Activated CD4-positive, alpha-beta T cell treated with anti-CD3 and anti-CD28 coated beads, Interleukin-2, amount 10 ng/mL, durations not matched to agents 7 days and 5 days (primary cell): ENCODE results near the gene NCS1. TPM values are rescaled to one million over a fixed set of nuclear protein-coding genes. Genes with fewer than 3 reads are reported as not detected.
A peak's percentile ranks its signal among the peaks of the same experiment; 100 is the strongest.

Source experiments
- CTCF ChIA-PET: fragments of 350-600 bp; sonication (Branson Sonifier 250); formaldehyde crosslinking; loops from one replicate; lab custom pipeline; 2021; ENCODE audit warnings: antibody characterized with exemption; lab: Charles Lee
- POLR2A ChIA-PET: fragments of 350-600 bp; sonication (Branson Sonifier 250); formaldehyde crosslinking; loops from one replicate; lab custom pipeline; 2021; ENCODE audit warnings: antibody characterized with exemption; lab: Charles Lee
- DNase-seq: peaks from one replicate; pipeline ENCODE4 v3.0.0-alpha.2; 2020
- H3K27ac Mint-ChIP-seq: one replicate; pipeline ENCODE4 v1.8.0; 2021; ENCODE audit warnings: mild to moderate bottlenecking, moderate library complexity, mixed read lengths
- H3K27me3 Mint-ChIP-seq: one replicate; pipeline ENCODE4 v1.8.0; 2021; ENCODE audit warnings: mixed read lengths
- H3K36me3 Mint-ChIP-seq: one replicate; pipeline ENCODE4 v1.8.0; 2021; ENCODE audit warnings: low read depth, mixed read lengths
- H3K4me1 Mint-ChIP-seq: one replicate; pipeline ENCODE4 v1.8.0; 2021; ENCODE audit warnings: mixed read lengths
- H3K4me3 Mint-ChIP-seq: one replicate; pipeline ENCODE4 v1.8.0; 2021; ENCODE audit warnings: mild to moderate bottlenecking, moderate library complexity, mixed read lengths
- H3K9me3 Mint-ChIP-seq: one replicate; pipeline ENCODE4 v1.8.0; 2021; ENCODE audit warnings: mixed read lengths
- total RNA-seq, 2 experiments: library from RNA; stranded (reverse); gene quantifications; one replicate each; pipeline ENCODE4 v1.2.3, GENCODE V29; 2021

Gene NCS1
- 1 to 10 TPM; 1.0 to 1.2 TPM for total RNA-seq

DNA sequence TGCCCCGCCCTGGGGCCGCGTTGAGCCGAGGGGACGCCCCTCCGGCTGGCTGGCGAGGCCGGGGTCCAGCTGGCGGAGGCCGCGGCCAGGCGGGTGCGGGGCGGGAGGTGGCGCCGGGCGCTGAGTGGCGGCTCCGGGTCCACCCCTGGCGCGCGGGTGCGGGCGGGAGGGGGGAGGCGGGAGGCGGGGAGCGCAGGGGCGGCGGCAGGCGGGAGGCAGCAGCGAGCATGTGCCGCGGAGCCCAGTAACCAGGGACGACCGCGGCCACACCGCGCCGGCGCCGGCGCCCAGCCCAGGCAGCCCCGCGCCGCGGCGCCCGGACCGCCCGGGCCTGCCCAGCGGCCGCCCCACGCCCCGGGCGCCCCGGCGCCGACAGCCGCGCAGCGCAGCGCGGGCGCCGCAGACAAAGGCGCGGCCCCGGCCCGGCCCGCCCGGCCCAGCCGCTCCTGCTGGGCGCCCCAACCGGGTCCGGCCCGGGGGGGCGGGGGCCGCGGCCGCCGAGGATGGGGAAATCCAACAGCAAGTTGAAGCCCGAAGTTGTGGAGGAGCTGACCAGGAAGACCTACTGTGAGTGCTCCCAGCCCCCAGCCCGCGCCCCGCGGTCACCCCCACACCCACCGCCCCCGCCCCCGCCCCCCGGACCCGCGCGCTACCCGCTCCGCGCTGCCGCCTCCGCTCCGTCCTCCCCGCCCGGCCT is at the start of gene NCS1:
Gene NCS1, plus strand, starts transcription at position 244 of the 697 bp plus-strand sequence. Its CDS starts 260 bp downstream, at position 504.
- Mint-ChIP-seq H3K27ac (peak within 1 kb of the TSS; percentile 66), H3K4me1 (peaks cover 8% of the 10 kb centered on the region), H3K27me3 (peaks cover 31% of the 10 kb centered on the region), H3K9me3 (no peaks in the 10 kb centered on the region), H3K36me3 (no peaks in the 10 kb centered on the region), H3K4me3 (peak within 1 kb of the TSS; percentile 61)
- ChIA-PET CTCF (interaction anchor here (0.7 kb wide), 1 partner anchor 70 kb away, joined by 4 read pairs; no protein-coding TSS in a partner anchor), POLR2A (no interaction called here)
- peak; percentile 17 for DNase-seq

DNA sequence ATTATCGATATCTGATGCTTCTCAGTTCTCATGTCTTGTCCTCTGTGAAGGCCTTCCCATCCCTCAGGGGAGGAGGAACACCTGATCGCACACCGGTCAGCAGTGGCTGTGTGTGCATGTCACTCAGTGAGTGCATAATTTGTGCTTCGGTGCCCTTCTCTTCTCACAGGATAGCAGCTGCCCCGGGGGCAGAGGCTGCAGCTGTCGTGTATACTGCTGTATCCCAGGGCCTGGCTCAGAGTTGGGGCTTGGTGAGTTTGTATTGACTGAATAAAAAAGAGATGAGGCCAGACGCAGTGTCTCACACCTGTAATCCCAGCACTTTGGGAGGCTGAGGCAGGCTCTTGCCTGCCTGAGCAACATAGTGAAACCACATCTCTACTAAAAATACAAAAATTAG is 49.7 kb upstream of the NCS1 start:
- peaks cover 19% of the 10 kb centered on the region for H3K36me3 Mint-ChIP-seq
- no peaks in the 10 kb centered on the region for H3K27me3 Mint-ChIP-seq
- no peak for DNase-seq
- ChIA-PET CTCF (interaction anchor here (0.8 to 1.3 kb wide), 3 partner anchors 10 to 48 kb away, joined by 3 read pairs; no protein-coding TSS in a partner anchor), POLR2A (no interaction called here)
- no peak overlapping the region for H3K4me3 Mint-ChIP-seq
- no peaks in the 10 kb centered on the region for H3K9me3 Mint-ChIP-seq
- H3K4me1 Mint-ChIP-seq: peaks cover 15% of the 10 kb centered on the region
- H3K27ac Mint-ChIP-seq: no peak overlapping the region

DNA sequence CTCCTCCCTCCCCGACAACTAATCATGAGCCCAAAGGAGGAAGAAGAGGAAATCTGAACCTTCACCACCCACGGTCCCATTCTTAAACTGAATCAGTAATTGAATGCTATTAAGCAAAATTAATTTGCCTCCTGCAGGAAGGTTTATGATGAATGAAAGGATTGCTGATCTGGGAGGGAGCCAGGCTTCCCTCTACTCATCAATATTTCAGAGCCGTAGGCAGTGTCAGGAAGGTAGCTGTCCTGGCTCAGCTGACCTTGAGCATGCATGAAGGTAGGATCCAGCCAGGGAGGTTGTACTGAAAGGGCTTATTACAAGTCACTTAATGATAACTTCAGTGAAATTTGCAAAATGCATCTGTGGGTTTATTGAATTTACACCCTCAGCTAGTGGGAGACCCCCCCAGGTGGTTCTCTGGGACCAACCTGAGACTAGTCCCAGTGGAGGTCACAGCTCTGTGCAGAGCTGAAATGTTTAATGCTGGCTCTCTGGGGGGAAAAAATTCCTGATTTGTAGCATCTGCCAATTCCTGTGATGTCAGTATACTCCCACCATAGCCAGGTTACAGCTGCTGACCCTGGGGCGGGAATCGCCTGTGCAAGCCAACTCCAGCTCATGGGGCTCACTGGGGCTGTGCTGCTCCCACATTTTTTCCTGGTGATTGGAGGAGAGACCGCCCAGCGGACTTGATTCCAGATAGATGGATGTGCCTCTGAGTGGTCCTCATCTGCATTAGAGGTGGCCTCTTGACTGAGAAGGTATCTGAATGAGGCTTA is 47.9 kb upstream of the NCS1 start:
- CTCF ChIA-PET: interaction anchor here (0.5 to 1.4 kb wide), 7 partner anchors 8 to 697 kb away, joined by 3 to 6 read pairs (median 4); no protein-coding TSS in a partner anchor
- POLR2A ChIA-PET: no interaction called here
- DNase-seq: no peak
- H3K4me1 Mint-ChIP-seq: peaks cover 32% of the 10 kb centered on the region
- no peak overlapping the region for H3K27ac Mint-ChIP-seq
- no peaks in the 10 kb centered on the region for H3K27me3 Mint-ChIP-seq
- H3K36me3 Mint-ChIP-seq: peaks cover 30% of the 10 kb centered on the region
- no peaks in the 10 kb centered on the region for H3K9me3 Mint-ChIP-seq
- no peak overlapping the region for H3K4me3 Mint-ChIP-seq

DNA sequence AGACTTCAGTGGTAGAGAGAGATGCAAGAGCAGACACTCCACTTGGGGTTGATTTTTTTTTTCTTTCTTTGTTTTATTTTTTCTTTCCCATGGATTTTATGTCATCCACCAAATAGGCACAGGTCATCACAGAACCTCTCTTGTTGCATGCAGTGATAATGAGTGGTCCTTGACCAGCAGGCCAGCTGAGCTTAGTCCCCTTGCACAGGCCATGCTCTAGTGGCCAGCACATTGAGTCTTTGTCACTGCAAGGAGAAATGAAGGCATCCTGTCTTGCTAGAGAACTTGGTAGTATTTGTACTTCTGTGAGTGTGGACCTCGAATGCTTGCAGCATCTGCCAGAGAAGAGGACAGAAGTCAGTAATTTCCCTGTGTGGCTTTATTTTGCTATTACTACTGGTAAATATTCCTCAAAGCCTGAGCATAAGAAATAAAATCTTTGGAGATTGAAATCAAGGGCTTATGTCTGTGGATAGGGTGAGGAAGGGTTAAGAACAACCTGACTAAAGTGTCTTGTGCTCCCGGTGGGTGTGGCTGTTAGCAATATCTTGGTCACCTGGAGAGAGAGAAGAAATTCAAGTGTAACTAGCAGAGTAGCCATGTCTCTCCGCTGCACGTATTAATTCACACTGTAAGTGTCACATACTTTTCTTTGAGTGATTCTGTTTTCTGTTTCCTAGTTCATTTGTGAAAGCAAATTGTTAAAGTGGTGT is 45.3 kb upstream of the NCS1 start:
- Mint-ChIP-seq H3K9me3 (no peaks in the 10 kb centered on the region), H3K36me3 (peaks cover 49% of the 10 kb centered on the region), H3K4me3 (peak overlapping the region; percentile 2)

DNA sequence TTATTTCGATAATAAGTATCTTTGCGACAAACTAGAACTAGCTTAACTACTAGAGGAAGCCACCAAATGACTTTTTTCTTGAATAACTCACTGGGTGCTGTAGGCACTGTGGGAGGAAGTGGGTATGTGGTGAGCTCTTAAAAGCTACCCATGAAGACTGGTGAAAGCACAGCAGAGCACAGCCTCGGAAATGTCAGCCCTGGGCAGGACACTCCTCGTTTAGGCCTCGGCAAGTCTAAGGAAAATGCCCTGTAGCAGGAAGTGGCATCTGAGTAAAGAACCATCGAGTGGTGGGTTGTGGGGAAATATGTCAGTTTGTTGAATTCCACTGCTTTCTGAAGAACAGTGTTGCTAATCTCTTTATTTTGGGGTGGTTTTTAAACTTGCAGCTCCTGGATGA is 44.0 kb upstream of the NCS1 start:
- no peaks in the 10 kb centered on the region for H3K9me3 Mint-ChIP-seq
- peak; percentile 89 for DNase-seq
- ChIA-PET POLR2A (interaction anchor here (1.0 kb wide), 1 partner anchor 10 kb away, joined by 3 read pairs; no protein-coding TSS in a partner anchor), CTCF (interaction anchor here (0.5 to 1.2 kb wide), 4 partner anchors 11 to 207 kb away, joined by 3 to 5 read pairs (median 4); no protein-coding TSS in a partner anchor)
- H3K4me1 Mint-ChIP-seq: peaks cover 56% of the 10 kb centered on the region
- H3K4me3 Mint-ChIP-seq: peak overlapping the region; percentile 73
- peaks cover 55% of the 10 kb centered on the region for H3K36me3 Mint-ChIP-seq
- peak overlapping the region; percentile 97 for H3K27ac Mint-ChIP-seq
- no peaks in the 10 kb centered on the region for H3K27me3 Mint-ChIP-seq

More for the DNA sequence above, 45.3 kb upstream of the NCS1 start:
- ChIA-PET POLR2A (no interaction called here), CTCF (interaction anchor here (0.7 kb wide), 1 partner anchor 76 kb away, joined by 3 read pairs; no protein-coding TSS in a partner anchor)
- no peak for DNase-seq
- peaks cover 53% of the 10 kb centered on the region for H3K4me1 Mint-ChIP-seq
- peak overlapping the region; percentile 67 for H3K27ac Mint-ChIP-seq
- H3K27me3 Mint-ChIP-seq: no peaks in the 10 kb centered on the region

DNA sequence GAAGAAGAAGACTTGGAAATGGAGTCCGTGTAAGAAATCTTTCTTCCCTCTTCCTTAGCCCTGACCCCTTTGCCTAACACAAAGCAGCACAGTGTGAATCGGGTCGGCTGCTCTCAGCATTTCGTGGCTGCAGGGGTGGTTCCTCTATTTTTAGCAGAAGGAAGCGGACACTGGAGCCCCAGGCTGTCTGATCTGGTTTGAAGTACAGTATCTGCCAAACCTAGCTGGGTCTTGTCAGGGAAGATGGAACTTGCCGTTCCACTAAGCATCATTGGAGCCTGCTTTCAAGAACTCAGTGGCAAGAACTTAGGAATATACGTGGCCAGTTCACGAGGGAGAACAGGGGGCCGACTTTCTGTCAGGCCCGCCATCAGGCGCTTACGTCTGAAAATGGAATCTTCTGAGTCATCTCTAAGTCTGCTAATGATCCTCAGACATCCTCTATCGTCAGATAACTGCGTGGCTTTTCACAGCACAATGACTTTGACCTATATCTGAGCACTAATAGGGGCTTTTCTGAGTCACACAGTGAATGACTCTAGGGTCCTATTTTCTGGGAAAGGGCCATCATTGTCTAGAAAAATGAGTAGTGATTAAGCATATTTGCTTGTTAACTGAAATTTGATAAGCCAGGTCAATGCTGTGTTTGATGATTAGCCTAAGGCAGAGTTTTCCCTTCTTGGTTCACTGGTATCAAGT is 43.3 kb upstream of the NCS1 start:
- Mint-ChIP-seq H3K27me3 (no peaks in the 10 kb centered on the region), H3K4me3 (peak overlapping the region; percentile 73), H3K36me3 (peaks cover 57% of the 10 kb centered on the region), H3K9me3 (no peaks in the 10 kb centered on the region), H3K4me1 (peaks cover 56% of the 10 kb centered on the region), H3K27ac (peak overlapping the region; percentile 97)
- CTCF ChIA-PET: interaction anchor here (0.7 to 1.2 kb wide), 2 partner anchors 12 to 16 kb away, joined by 3 to 5 read pairs; no protein-coding TSS in a partner anchor
- peak; percentile 50 for DNase-seq
- POLR2A ChIA-PET: interaction anchor here (1.0 kb wide), 1 partner anchor 10 kb away, joined by 3 read pairs; no protein-coding TSS in a partner anchor

DNA sequence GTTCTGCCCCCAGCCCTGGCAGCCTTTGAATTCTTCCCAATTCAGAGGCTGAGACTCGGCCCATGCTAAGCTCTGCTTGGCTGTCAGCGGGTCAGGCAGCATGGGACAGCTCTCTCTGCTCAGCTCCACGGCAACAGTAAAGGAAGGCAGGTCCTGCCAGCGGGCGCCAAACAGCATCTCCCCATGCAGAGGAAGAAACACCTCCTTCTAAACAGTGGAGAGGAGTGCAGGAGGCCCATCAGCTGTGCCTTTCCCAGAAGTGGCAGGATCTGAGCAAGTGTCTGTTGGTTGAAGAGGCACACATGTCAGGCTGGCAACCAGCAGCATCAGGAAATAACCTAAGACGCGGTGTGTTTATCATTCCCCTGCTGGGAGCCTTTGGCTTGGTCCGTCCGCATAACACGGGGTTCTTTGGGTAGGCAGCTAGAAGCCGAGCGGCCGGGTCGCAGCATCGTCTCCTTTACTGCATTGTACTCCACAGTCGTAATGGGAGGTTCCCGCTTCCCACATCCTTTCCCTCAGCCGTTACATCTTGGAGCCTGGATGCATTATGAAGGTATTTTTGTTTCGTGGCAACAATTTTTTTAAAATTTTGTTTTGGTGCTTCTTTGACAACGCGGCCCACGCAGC is 42.7 kb upstream of the NCS1 start:
- Mint-ChIP-seq H3K4me3 (peak overlapping the region; percentile 73), H3K27ac (peak overlapping the region; percentile 97), H3K9me3 (no peaks in the 10 kb centered on the region), H3K36me3 (peaks cover 54% of the 10 kb centered on the region), H3K4me1 (peaks cover 56% of the 10 kb centered on the region), H3K27me3 (no peaks in the 10 kb centered on the region)
- ChIA-PET POLR2A (interaction anchor here (0.6 kb wide), 1 partner anchor 20 kb away, joined by 3 read pairs; no protein-coding TSS in a partner anchor), CTCF (no interaction called here)
- peak; percentile 13 for DNase-seq

DNA sequence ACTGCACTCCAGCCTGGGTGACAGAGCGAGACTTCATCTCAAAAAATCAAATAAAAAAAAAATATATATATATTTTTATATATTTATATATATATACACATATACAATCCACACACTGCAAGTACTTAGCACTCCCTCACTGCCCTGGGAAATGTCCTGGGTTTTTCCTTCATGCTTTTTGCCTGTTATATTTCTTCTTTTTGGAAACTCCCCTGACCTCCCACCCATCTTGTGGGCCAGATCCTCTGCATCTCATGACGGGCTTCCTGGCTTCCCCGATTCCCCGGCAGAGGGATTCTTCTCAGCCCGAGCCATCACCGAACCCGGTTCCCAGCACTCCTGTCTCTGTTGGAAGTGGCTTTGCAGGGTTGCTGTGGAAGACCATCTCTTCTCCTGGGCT is 39.5 kb upstream of the NCS1 start:
- POLR2A ChIA-PET: no interaction called here

DNA sequence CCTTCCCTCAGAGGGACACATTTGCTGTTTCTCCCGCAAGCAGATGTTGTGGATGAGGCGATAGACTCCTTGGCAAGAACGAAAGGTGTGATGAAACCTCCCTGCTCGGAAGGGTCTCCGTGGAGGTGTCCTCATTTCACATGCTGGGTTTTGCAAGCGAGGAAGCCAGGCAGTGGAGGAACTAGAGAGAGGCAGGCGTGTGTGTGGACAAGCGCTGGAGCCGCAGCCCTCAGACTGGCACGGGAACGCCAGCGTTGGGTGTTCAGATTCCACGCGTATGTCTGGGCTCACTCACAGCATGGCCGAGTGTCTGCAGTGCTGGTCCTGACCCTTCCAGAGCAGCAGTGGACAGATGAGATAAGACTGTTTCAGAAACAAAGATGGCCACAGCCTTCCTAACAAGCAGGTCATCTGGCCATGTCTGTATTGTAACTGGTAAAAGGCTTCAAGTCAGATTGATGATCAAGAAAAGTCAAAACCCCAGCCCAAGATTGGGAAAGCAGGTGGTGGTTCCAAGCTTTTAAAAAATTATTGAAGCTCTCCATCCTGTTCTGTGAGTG is 35.0 kb upstream of the NCS1 start:
- H3K9me3 Mint-ChIP-seq: no peaks in the 10 kb centered on the region
- ChIA-PET CTCF (no interaction called here), POLR2A (no interaction called here)
- no peak overlapping the region for H3K4me3 Mint-ChIP-seq
- H3K4me1 Mint-ChIP-seq: peaks cover 51% of the 10 kb centered on the region
- no peaks in the 10 kb centered on the region for H3K27me3 Mint-ChIP-seq
- H3K27ac Mint-ChIP-seq: no peak overlapping the region
- DNase-seq: no peak
- H3K36me3 Mint-ChIP-seq: peaks cover 40% of the 10 kb centered on the region

More for the DNA sequence above, 39.5 kb upstream of the NCS1 start:
- Mint-ChIP-seq H3K27ac (no peak overlapping the region), H3K36me3 (peaks cover 66% of the 10 kb centered on the region), H3K27me3 (no peaks in the 10 kb centered on the region), H3K4me1 (peaks cover 60% of the 10 kb centered on the region), H3K4me3 (no peak overlapping the region), H3K9me3 (no peaks in the 10 kb centered on the region)
- DNase-seq: no peak
- CTCF ChIA-PET: no interaction called here

DNA sequence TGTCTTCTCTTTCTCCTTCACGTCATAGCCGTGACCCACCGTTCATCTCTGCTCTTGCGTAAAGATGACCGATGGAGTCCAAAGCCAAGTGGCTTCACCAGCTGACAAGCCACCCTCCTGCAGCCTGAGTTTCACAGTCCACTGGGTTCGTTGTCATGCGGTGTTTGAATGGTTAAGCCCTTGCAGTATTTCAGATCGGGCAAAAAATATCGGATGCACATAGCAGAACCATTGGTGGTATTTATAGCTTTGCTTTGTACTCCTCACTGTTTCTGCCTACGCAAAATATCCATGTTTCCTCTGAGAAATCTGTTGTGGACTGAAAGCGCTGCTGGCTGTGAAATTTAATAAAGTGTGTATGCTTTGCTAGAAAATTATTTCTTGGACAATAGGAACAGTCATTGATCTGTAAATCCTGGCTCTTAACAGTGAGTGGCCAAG is 34.5 kb upstream of the NCS1 start:
- H3K4me3 Mint-ChIP-seq: no peak overlapping the region
- CTCF ChIA-PET: no interaction called here

DNA sequence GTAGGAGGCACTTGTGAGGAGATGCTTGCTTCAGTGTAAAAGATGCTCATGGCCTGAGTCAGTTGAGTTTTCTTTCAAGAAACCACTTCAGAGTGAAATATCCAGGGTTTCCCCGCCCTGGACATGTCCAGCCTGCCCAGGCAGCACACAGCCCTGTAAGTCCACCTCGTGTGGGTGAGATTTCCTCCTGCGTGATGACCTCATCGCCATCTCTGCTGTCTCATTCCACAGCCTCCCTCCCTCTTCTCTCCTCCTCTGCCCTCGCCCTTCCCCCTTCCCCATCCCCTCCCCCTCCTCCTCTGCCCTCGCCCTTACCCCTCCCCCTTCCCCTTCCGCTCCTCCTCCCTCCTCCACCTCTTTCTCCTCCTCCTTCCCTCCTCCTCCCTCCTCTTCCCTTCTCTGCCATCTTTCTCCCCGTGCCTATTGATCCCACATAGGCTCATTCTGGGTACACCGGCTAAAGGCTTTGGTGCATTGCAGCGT is 34.0 kb upstream of the NCS1 start:
- Mint-ChIP-seq H3K36me3 (peaks cover 34% of the 10 kb centered on the region), H3K27me3 (peaks cover under 1% of the 10 kb centered on the region), H3K4me1 (peaks cover 49% of the 10 kb centered on the region), H3K9me3 (no peaks in the 10 kb centered on the region), H3K27ac (peak overlapping the region; percentile 64), H3K4me3 (no peak overlapping the region)
- ChIA-PET POLR2A (interaction anchor here (0.9 kb wide), 1 partner anchor 10 kb away, joined by 3 read pairs; no protein-coding TSS in a partner anchor), CTCF (no interaction called here)
- DNase-seq: no peak

More for the DNA sequence above, 34.5 kb upstream of the NCS1 start:
- Mint-ChIP-seq H3K9me3 (no peaks in the 10 kb centered on the region), H3K36me3 (peaks cover 40% of the 10 kb centered on the region), H3K4me1 (peaks cover 49% of the 10 kb centered on the region), H3K27me3 (no peaks in the 10 kb centered on the region), H3K27ac (no peak overlapping the region)
- POLR2A ChIA-PET: no interaction called here
- no peak for DNase-seq
